ENCODE data around the gene PRAF2. TPM values are rescaled to one million over a fixed set of nuclear protein-coding genes. Genes with fewer than 3 reads are reported as not detected.

The PRAF2 gene, protein sequence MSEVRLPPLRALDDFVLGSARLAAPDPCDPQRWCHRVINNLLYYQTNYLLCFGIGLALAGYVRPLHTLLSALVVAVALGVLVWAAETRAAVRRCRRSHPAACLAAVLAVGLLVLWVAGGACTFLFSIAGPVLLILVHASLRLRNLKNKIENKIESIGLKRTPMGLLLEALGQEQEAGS
- 5.5 TPM for total RNA-seq

DNA sequence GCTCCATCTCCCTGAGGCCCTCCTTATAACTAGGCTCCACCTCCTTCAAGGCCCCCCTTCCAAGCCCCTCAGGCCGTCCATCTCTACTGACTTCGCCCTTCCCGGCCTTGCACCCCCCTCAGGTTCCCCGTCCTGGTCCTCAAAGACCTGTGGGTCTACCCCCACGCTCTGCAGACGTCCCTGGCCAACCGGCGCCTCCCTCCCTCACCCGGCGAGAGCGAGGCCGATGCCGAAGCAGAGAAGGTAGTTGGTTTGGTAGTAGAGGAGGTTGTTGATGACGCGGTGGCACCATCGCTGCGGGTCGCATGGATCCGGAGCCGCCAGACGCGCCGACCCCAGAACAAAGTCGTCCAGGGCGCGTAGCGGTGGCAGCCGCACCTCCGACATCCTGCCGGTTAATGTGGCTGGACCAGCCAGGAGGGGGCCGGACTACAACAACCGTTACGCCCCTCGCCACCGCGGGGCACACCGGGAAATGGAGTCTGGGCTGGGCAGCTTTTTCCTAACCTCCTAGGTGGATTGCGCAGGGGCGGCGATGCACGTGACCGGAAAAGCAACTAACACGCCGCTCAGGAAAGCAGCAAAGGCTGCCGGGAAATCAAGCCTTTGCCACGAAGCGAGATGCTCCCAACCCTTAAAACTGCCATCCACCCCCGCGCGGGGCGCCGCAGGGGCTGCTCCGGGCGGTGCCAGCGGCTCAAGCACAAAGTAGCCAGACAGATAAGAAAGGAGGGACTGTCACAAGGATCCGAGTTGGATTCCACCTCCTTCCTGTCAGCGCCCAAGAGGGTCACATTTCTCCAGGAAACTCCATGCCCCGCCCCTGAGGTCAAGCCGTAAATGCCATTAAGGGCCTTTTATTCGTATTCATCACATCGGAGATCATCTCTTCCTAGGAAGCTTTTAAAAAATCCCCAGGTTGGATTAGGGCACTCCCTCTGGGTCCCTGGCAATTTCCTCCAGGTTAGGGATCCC is at the start of gene PRAF2:
Gene PRAF2, minus strand, starts transcription at position 402 of the 975 bp plus-strand sequence. Its CDS starts 15 bp downstream, at position 387.
- Histone ChIP-seq H3K9me3 (ENCODE audit: low read depth, low read length) (no peaks in the 10 kb centered on the region), H3K4me3 (ENCODE audit: low read length) (peak within 1 kb of the TSS; percentile 41), H3K4me1 (ENCODE audit: insufficient read depth, low read length) (peaks cover 11% of the 10 kb centered on the region), H3K27me3 (ENCODE audit: insufficient read depth, low read length) (no peaks in the 10 kb centered on the region)

- peaks cover 11% of the 10 kb centered on the region for H3K4me1 ChIP-seq (ENCODE audit: insufficient read depth, low read length)
- no peaks in the 10 kb centered on the region for H3K27me3 ChIP-seq (ENCODE audit: insufficient read depth, low read length)
- no peak overlapping the region for H3K4me3 ChIP-seq (ENCODE audit: low read length)
- no peaks in the 10 kb centered on the region for H3K9me3 ChIP-seq (ENCODE audit: low read depth, low read length)
These were observed 48.7 kb upstream of the PRAF2 start for GRCh38 chrX:49122499-49122898.

- Histone ChIP-seq H3K4me3 (ENCODE audit: low read length) (no peak overlapping the region), H3K9me3 (ENCODE audit: low read depth, low read length) (no peaks in the 10 kb centered on the region), H3K4me1 (ENCODE audit: insufficient read depth, low read length) (peaks cover 20% of the 10 kb centered on the region)
These were observed 46.3 kb upstream of the PRAF2 start for GRCh38 chrX:49120091-49120490.

DNA sequence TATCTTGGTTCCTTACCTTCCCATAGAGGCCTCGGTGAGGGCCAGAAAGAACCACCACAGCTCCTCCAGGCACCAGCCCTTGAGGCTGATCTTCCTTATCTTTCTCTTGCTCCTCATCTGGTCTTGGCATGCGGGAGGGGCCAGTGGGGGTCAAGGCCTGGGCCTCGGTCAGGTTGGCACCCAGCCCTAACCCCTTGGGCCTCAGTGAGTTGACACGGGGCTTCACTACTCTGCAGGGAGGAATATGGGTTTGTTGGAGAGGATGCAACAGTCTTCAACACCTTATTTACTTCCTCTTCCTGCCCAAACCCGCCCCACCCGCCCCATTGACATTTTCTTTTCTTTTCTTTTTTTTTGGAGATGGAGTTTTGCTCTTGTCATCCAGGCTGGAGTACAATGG is 43.8 kb upstream of the PRAF2 start:
- H3K27me3 ChIP-seq (ENCODE audit: insufficient read depth, low read length): no peaks in the 10 kb centered on the region
- H3K4me1 ChIP-seq (ENCODE audit: insufficient read depth, low read length): peaks cover 14% of the 10 kb centered on the region
- H3K9me3 ChIP-seq (ENCODE audit: low read depth, low read length): no peaks in the 10 kb centered on the region
- no peak overlapping the region for H3K4me3 ChIP-seq (ENCODE audit: low read length)

More at GRCh38 chrX:49120091-49120490, 46.3 kb upstream of the PRAF2 start:
- H3K27me3 ChIP-seq (ENCODE audit: insufficient read depth, low read length): no peaks in the 10 kb centered on the region

GRCh38 chrX:49116716-49117115 is 42.9 kb upstream of the PRAF2 start:
- no peak overlapping the region for H3K4me3 ChIP-seq (ENCODE audit: low read length)
- no peaks in the 10 kb centered on the region for H3K9me3 ChIP-seq (ENCODE audit: low read depth, low read length)
- peaks cover 11% of the 10 kb centered on the region for H3K4me1 ChIP-seq (ENCODE audit: insufficient read depth, low read length)
- no peaks in the 10 kb centered on the region for H3K27me3 ChIP-seq (ENCODE audit: insufficient read depth, low read length)

DNA sequence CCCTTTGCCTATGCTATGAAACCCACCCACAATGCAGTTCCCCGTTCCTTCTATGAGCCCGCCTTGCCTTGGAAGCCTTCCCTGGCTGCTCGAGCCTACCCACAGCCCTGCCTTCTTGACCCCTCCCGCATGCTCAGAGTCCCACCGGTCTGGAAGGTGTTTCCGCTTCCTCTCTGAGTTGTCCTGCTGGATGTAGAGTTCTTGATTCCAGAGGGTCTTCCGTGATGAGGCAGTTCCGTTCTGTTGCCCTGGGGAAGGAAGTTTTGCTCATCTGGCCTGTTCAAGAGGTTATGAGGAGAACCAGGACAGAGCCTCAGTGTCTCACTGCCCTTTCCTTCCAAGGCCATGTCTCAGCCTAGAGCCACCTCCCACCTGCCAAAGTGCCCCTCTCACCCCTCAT is 42.3 kb upstream of the PRAF2 start:
- Histone ChIP-seq H3K9me3 (ENCODE audit: low read depth, low read length) (no peaks in the 10 kb centered on the region), H3K4me3 (ENCODE audit: low read length) (no peak overlapping the region), H3K4me1 (ENCODE audit: insufficient read depth, low read length) (peaks cover 11% of the 10 kb centered on the region), H3K27me3 (ENCODE audit: insufficient read depth, low read length) (no peaks in the 10 kb centered on the region)

DNA sequence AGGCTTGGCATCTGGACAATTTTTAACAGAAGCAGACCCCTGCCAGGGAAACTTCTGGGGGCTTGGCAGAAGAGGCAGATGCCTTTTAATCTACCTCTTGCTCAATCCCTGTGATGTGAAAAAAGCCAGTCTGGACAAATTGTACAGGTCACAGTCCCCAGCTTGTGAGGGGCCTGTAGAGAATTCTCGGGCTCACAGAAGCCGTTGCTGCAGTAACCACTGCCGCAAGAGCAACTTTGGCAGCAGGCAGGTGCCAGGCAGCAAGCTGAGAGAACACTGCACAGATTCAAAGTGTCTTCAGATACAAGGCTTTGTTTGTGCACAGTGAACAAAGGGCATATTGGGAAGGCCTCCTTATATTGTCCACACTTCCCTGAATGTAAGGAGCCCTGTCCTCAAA is 38.0 kb upstream of the PRAF2 start:
- H3K9me3 ChIP-seq (ENCODE audit: low read depth, low read length): no peaks in the 10 kb centered on the region

GRCh38 chrX:49110417-49110816 is 36.6 kb upstream of the PRAF2 start:
- Histone ChIP-seq H3K4me3 (ENCODE audit: low read length) (no peak overlapping the region), H3K4me1 (ENCODE audit: insufficient read depth, low read length) (no peaks in the 10 kb centered on the region), H3K9me3 (ENCODE audit: low read depth, low read length) (no peaks in the 10 kb centered on the region), H3K27me3 (ENCODE audit: insufficient read depth, low read length) (no peaks in the 10 kb centered on the region)

More for the DNA sequence above, 38.0 kb upstream of the PRAF2 start:
- Histone ChIP-seq H3K4me3 (ENCODE audit: low read length) (no peak overlapping the region), H3K4me1 (ENCODE audit: insufficient read depth, low read length) (peaks cover 2% of the 10 kb centered on the region), H3K27me3 (ENCODE audit: insufficient read depth, low read length) (no peaks in the 10 kb centered on the region)

- H3K4me3 ChIP-seq (ENCODE audit: low read length): no peak overlapping the region
These were observed 34.8 kb upstream of the PRAF2 start for GRCh38 chrX:49108641-49109040.

DNA sequence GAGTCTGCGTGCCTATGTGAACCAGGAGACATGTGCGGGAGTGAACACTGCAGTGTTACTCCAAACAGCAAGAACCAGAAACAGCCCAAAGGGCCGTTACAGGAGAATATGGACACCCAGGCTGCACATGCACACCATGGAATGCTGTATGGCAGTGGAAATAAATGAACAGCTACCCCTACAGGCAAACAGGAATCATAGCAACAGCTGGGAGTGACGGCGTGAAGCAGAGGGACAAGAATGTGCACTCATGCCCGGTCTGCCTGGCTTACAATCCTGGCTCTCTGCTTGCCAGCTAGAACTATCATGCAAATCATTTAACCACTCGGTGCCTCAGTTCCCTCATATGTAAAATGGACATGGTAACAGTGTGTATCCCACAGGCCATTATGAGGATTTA is 33.1 kb upstream of the PRAF2 start:
- no peaks in the 10 kb centered on the region for H3K4me1 ChIP-seq (ENCODE audit: insufficient read depth, low read length)
- H3K9me3 ChIP-seq (ENCODE audit: low read depth, low read length): no peaks in the 10 kb centered on the region
- H3K4me3 ChIP-seq (ENCODE audit: low read length): no peak overlapping the region
- no peaks in the 10 kb centered on the region for H3K27me3 ChIP-seq (ENCODE audit: insufficient read depth, low read length)

More at GRCh38 chrX:49108641-49109040, 34.8 kb upstream of the PRAF2 start:
- Histone ChIP-seq H3K4me1 (ENCODE audit: insufficient read depth, low read length) (no peaks in the 10 kb centered on the region), H3K9me3 (ENCODE audit: low read depth, low read length) (no peaks in the 10 kb centered on the region), H3K27me3 (ENCODE audit: insufficient read depth, low read length) (no peaks in the 10 kb centered on the region)

GRCh38 chrX:49106296-49106695 is 32.5 kb upstream of the PRAF2 start:
- Histone ChIP-seq H3K4me3 (ENCODE audit: low read length) (no peak overlapping the region), H3K4me1 (ENCODE audit: insufficient read depth, low read length) (peaks cover 5% of the 10 kb centered on the region), H3K27me3 (ENCODE audit: insufficient read depth, low read length) (no peaks in the 10 kb centered on the region), H3K9me3 (ENCODE audit: low read depth, low read length) (no peaks in the 10 kb centered on the region)

- H3K4me1 ChIP-seq (ENCODE audit: insufficient read depth, low read length): peaks cover 15% of the 10 kb centered on the region
- no peak overlapping the region for H3K4me3 ChIP-seq (ENCODE audit: low read length)
- H3K27me3 ChIP-seq (ENCODE audit: insufficient read depth, low read length): no peaks in the 10 kb centered on the region
- no peaks in the 10 kb centered on the region for H3K9me3 ChIP-seq (ENCODE audit: low read depth, low read length)
These were observed 29.8 kb upstream of the PRAF2 start for GRCh38 chrX:49103637-49104036.

- H3K9me3 ChIP-seq (ENCODE audit: low read depth, low read length): no peaks in the 10 kb centered on the region
- H3K4me1 ChIP-seq (ENCODE audit: insufficient read depth, low read length): peaks cover 15% of the 10 kb centered on the region
- H3K27me3 ChIP-seq (ENCODE audit: insufficient read depth, low read length): no peaks in the 10 kb centered on the region
- H3K4me3 ChIP-seq (ENCODE audit: low read length): no peak overlapping the region
These were observed 28.4 kb upstream of the PRAF2 start for GRCh38 chrX:49102190-49102589.

GRCh38 chrX:49101629-49101984 is 27.8 kb upstream of the PRAF2 start:
- no peaks in the 10 kb centered on the region for H3K27me3 ChIP-seq (ENCODE audit: insufficient read depth, low read length)
- H3K4me3 ChIP-seq (ENCODE audit: low read length): peak overlapping the region; percentile 54
- peaks cover 15% of the 10 kb centered on the region for H3K4me1 ChIP-seq (ENCODE audit: insufficient read depth, low read length)
- no peaks in the 10 kb centered on the region for H3K9me3 ChIP-seq (ENCODE audit: low read depth, low read length)

DNA sequence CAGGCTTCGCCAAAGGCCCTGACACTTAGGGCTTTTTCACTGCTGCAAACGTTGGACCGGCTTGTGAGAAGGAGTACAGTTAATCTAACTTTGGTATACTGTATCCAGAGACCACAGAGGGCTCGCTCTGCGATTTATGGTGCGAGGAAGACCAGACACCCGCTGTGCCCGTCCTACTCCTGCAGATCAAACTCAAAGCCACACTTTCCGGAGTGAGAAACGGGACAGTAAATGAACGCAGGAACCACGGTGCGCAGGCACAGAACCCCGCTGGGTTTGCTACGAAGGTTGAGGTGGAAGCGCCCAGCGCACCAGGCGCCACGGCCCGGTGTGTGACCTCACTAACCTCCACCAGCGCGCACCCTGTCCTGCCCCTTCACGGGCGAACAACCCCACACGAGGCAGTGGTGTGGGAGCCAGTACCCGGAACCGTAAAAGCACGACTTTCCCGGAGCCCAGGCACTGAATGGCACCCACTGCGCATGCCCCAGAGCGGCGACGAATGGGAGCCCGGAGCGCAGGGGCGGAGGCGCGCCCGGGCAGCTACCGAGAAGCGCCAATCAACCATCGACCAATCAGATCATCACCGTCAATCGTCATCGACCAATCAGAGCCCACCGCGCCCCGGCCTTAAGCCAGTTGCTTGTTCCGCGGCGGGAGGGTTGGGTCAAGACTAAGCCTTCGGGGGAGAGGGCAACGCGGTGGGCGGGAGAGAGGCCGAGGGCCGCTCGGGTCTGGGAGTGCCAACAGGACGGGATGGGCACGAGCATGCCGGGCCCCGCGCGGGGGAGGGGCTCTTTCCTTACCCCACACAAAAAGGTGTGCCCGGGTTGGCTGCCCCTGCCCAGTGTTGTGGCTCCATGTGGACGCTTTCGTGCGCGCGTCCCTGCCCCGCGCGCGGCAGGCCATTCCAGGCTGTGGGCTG is 27.2 kb upstream of the PRAF2 start:
- peak overlapping the region; percentile 54 for H3K4me3 ChIP-seq (ENCODE audit: low read length)
- H3K4me1 ChIP-seq (ENCODE audit: insufficient read depth, low read length): peaks cover 15% of the 10 kb centered on the region
- H3K27me3 ChIP-seq (ENCODE audit: insufficient read depth, low read length): no peaks in the 10 kb centered on the region
- no peaks in the 10 kb centered on the region for H3K9me3 ChIP-seq (ENCODE audit: low read depth, low read length)
